Glutamatergic neuron (in vitro differentiated cells): ENCODE measurements around the gene SSRP1. TPM values are rescaled to one million over a fixed set of nuclear protein-coding genes. Genes with fewer than 3 reads are reported as not detected.

ENCODE experiments used
- DNase-seq: peaks from one replicate; pipeline ENCODE4 v3.0.0; 2022
- H3K27ac Mint-ChIP-seq: one replicate; pipeline ENCODE4 v1.8.0; 2020; ENCODE audit warnings: mild to moderate bottlenecking, mixed read lengths, inconsistent platforms; ENCODE audit not compliant: unreplicated experiment
- H3K27me3 Mint-ChIP-seq: one replicate; pipeline ENCODE4 v1.8.0; 2020; ENCODE audit warnings: mild to moderate bottlenecking, moderate library complexity, mixed read lengths, inconsistent platforms; ENCODE audit not compliant: unreplicated experiment
- H3K36me3 Mint-ChIP-seq: one replicate; pipeline ENCODE4 v1.8.0; 2020; ENCODE audit warnings: mild to moderate bottlenecking, mixed read lengths, inconsistent platforms; ENCODE audit not compliant: unreplicated experiment
- H3K4me1 Mint-ChIP-seq: one replicate; pipeline ENCODE4 v1.8.0; 2020; ENCODE audit warnings: mild to moderate bottlenecking, low read depth, mixed read lengths, inconsistent platforms; ENCODE audit not compliant: unreplicated experiment
- H3K4me3 Mint-ChIP-seq: one replicate; pipeline ENCODE4 v1.8.0; 2020; ENCODE audit warnings: mild to moderate bottlenecking, mixed read lengths, inconsistent platforms; ENCODE audit not compliant: unreplicated experiment
- H3K9me3 Mint-ChIP-seq: one replicate; pipeline ENCODE4 v1.8.0; 2020; ENCODE audit warnings: mild to moderate bottlenecking, moderate library complexity, mixed read lengths, inconsistent platforms; ENCODE audit not compliant: unreplicated experiment
- CTCF ChIP-seq: fragments of 200-600 bp; sonication (generic); IDR thresholded peaks from one replicate; pipeline ENCODE4 v1.5.0; 2021; ENCODE audit not compliant: partially characterized antibody, unreplicated experiment
- total RNA-seq: library from RNA; stranded (reverse); fragmentation: NEBNext Ultra II Directional; extraction: Animal tissue kit (Norgen Biotek cat#: 25700); gene quantifications from one replicate; pipeline ENCODE4 v1.2.1, GENCODE V29; 2021; ENCODE audit not compliant: unreplicated experiment

The SSRP1 gene
- total RNA-seq, 1 donor from 2014 or later: 91.4 TPM

GRCh38 chr11:57313071-57313787 lies 22.5 kb downstream of the SSRP1 start:
- no peak for TF ChIP-seq CTCF
- no peak for DNase-seq
- Mint-ChIP-seq H3K9me3 (peaks cover 14% of the 10 kb centered on the region), H3K4me3 (no peak overlapping the region), H3K4me1 (peaks cover 37% of the 10 kb centered on the region), H3K27ac (no peak overlapping the region), H3K27me3 (peaks cover 15% of the 10 kb centered on the region), H3K36me3 (peaks cover 11% of the 10 kb centered on the region)

GRCh38 chr11:57312511-57313021 lies 23.1 kb downstream of the SSRP1 start:
- Mint-ChIP-seq H3K27me3 (peaks cover 15% of the 10 kb centered on the region), H3K4me1 (peaks cover 38% of the 10 kb centered on the region), H3K4me3 (peak overlapping the region; percentile 70), H3K9me3 (peaks cover 16% of the 10 kb centered on the region), H3K27ac (peak overlapping the region; percentile 84), H3K36me3 (peaks cover 11% of the 10 kb centered on the region)
- TF ChIP-seq CTCF: no peak
- DNase-seq: peak; percentile 36

- peak; percentile 77 for DNase-seq
- Mint-ChIP-seq H3K36me3 (peaks cover 11% of the 10 kb centered on the region), H3K9me3 (peaks cover 23% of the 10 kb centered on the region), H3K27ac (no peak overlapping the region), H3K4me3 (peak overlapping the region; percentile 74), H3K4me1 (peaks cover 46% of the 10 kb centered on the region), H3K27me3 (peaks cover 18% of the 10 kb centered on the region)
- no peak for TF ChIP-seq CTCF
Measured at GRCh38 chr11:57311109-57311936, 24.4 kb downstream of the SSRP1 start.

- H3K9me3 Mint-ChIP-seq: peaks cover 23% of the 10 kb centered on the region
- no peak for TF ChIP-seq CTCF
- H3K36me3 Mint-ChIP-seq: peaks cover 11% of the 10 kb centered on the region
- no peak for DNase-seq
- peak overlapping the region; percentile 74 for H3K4me3 Mint-ChIP-seq
- peaks cover 18% of the 10 kb centered on the region for H3K27me3 Mint-ChIP-seq
- H3K27ac Mint-ChIP-seq: peak overlapping the region; percentile 68
- H3K4me1 Mint-ChIP-seq: peaks cover 46% of the 10 kb centered on the region
Measured at GRCh38 chr11:57310630-57311086, 25.0 kb downstream of the SSRP1 start.
